SK-N-MC (cell line): ENCODE results near the gene ITGB1BP2.
"Not testable (repeated sequence)": the region's sequence is repeated elsewhere in the genome, so short reads cannot be mapped to it uniquely, and the experiment has no call there.

ENCODE experiments used
- EZH2 ChIP-seq: fragments of 200-600 bp; sonication (generic); IDR thresholded peaks from one replicate; pipeline ENCODE4 v1.6.1; 2017; ENCODE audit warnings: antibody characterized with exemption
- FOXP2 ChIP-seq: optimal IDR thresholded peaks from 2 replicates; pipeline ENCODE3; 2011; ENCODE audit warnings: mild to moderate bottlenecking, moderate library complexity; ENCODE audit not compliant: insufficient read depth; ENCODE audit errors: extremely low read length, control extremely low read depth
- POLR2AphosphoS5 ChIP-seq: IDR thresholded peaks from 2 replicates; pipeline ENCODE4 v1.6.1; 2012; ENCODE audit warnings: mild to moderate bottlenecking, low read depth, low read length, borderline replicate concordance

DNA sequence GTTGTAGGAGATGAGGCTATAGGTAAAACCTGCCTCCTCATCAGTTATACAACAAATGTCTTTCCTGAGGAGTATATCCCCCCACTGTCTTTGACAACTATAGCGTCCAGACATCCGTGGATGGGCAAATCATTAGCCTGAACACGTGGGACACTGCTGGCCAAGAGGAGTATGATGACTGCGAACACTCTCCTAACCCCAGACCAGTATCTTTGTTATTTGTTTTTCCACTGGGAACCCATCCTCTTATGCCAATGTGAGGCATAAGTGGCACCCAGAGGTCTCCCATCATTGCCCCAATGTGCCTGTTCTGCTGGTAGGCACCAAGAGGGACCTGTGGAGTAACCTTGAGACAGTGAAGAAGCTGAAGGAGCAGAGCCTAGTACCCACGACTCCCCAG, 50.9 kb downstream of the ITGB1BP2 start:
- not testable (repeated sequence) for TF ChIP-seq POLR2AphosphoS5, EZH2, FOXP2
